NCI-H510A treated with DMSO at 0.1 percent for 48 hours (cell line): ENCODE data around the gene NDUFB11.

Source experiments
- DNase-seq: peaks from one replicate; lab custom pipeline; 2025; lab: John Stamatoyannopoulos, UW

The NDUFB11 gene

GRCh38 chrX:47174846-47175587 lies 30.5 kb upstream of the NDUFB11 start:
- no peak for DNase-seq

- no peak for DNase-seq
Observed at GRCh38 chrX:47174376-47174775, 29.9 kb upstream of the NDUFB11 start.

DNA sequence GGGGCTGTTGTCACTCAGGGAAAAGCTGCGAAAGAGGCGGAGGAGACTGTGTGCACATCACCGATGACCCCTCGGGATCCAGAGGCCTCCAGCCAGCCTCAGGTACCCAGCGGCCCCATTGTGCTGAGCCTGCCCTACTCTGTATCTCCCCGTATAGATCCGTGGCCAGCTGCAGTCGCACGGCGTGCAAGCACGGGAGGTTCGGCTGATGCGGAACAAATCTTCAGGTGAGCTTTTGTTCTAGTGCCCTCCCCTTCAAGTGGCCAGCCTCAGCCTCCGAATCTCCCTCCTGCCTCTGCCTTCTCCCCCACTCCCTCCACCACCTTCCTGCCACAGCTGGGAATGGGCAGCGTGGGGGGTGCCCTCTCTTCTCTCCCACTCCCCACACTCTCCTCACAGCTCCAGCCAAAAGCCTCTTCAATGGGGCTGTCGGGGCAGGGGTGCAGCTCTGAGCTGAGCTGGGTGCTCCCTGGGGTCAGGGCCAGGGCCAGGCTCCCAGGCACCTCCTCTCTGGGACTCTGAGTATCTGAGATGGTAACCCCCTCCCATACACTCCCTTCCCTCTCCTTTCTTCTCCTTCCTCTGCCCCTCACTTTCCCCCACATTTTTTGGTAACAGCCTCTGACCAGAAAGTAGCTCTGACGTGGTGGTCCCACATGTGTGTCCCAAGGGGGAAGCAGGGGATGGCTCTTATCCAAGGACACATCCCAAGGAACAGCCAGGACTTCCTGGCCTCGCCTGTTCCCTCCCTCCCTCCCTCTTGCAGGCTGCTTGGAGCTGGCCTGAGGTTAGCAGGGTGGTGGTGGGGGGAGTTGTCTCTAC lies 28.7 kb upstream of the NDUFB11 start:
- DNase-seq = no peak

GRCh38 chrX:47172549-47172948 lies 28.0 kb upstream of the NDUFB11 start:
- no peak for DNase-seq

GRCh38 chrX:47171996-47172395 lies 27.5 kb upstream of the NDUFB11 start:
- no peak for DNase-seq

DNA sequence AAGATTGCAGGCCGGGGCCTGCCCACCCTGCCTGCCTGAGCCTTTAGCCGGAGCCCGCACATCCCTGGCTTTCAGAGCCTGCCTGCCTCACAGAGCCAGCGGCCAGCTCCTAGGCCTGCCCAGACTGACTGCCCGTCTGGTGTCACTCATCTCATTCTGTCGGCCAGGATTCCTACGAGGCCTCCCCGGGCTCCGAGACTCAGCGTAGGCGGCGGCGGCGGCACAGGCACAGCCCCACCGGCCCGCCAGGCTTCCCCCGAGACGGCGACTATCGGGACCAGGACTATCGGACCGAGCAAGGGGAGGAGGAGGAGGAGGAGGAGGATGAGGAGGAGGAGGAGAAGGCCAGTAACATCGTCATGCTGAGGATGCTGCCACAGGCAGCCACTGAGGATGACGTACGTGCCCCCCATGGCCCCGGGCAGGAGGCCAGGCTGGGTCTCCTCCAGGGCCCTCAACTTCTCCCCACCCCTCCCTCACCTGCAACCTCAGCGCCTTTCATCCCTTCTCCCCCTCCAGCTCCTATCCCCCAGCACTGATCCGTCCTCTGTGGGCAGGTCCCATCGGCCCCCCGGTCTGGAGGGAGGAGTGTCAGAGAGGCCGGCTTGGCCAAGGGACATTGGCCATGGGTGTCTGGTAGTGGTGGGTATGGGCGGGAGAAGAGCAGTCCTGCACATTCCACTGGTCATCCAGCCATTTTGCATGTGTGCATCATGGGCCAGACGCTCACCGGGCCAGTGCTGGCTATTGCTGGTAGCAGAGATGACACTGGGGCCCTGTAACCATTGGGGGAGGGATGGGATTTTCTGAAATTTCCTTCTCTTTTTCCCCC lies 26.6 kb upstream of the NDUFB11 start:
- DNase-seq = no peak

GRCh38 chrX:47169726-47170515 lies 25.4 kb upstream of the NDUFB11 start:
- no peak for DNase-seq

DNA sequence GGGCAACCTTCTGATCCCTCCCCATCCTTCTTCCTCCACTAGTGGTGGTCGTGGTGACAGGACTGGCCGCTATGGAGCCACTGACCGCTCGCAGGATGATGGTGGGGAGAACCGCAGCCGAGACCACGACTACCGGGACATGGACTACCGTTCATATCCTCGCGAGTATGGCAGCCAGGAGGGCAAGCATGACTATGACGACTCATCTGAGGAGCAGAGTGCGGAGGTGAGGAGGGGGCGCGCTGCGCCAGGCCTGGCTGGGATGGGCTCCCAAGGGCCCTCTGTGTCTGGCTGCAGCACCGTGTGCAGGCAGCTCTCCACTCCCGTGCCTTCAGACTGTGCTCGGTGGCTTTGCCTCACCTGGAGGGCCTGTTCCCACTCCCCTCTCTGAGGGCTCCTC lies 24.8 kb upstream of the NDUFB11 start:
- DNase-seq = no peak

DNA sequence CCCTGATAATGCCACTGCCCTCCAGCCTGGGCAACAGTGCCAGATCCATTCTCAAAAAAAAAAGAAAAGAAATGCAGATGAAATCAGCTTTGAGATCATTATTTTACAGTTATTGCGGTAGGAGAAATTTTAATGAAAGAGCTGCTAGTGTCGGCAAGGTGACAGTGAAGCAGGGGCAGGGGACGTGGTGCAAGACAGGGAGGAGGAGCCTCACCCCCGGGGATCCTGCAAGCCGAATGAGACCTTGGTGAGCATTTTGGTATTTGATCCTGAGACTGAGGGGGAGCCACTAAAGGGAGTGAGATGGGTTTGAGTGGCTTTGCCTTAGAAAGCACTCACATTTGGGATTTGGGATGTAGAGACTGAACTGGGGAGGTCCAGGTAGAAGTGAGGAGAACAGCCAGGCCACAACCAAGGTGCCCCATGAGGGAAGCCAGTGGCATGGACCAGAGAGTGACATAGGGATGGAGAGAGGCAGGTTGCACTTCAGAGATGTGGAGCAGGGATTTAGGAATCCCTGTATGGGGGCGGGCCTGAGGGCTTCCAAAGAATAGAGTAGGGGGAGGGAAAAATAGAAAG lies 24.1 kb upstream of the NDUFB11 start:
- DNase-seq = no peak

- DNase-seq = no peak
Observed at GRCh38 chrX:47166126-47166525, 21.6 kb upstream of the NDUFB11 start.

DNA sequence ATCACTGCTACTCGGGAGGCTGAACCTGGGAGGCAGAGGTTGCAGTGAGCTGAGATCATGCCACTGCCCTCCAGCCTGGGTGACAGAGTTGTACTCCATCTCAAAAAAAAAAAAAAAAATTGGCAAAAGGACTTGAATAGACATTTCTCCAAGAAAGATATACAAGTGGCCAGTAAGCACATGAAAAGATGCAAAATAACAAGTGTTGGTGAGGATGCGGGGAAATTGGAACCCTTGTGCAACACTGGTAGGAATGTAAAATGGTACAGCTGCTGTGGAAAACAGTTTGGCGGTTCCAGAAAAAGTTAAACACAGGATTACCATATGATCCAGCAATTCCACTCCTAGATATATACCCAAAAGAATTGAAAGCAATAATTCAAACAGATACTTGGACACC lies 19.9 kb upstream of the NDUFB11 start:
- DNase-seq = no peak

DNA sequence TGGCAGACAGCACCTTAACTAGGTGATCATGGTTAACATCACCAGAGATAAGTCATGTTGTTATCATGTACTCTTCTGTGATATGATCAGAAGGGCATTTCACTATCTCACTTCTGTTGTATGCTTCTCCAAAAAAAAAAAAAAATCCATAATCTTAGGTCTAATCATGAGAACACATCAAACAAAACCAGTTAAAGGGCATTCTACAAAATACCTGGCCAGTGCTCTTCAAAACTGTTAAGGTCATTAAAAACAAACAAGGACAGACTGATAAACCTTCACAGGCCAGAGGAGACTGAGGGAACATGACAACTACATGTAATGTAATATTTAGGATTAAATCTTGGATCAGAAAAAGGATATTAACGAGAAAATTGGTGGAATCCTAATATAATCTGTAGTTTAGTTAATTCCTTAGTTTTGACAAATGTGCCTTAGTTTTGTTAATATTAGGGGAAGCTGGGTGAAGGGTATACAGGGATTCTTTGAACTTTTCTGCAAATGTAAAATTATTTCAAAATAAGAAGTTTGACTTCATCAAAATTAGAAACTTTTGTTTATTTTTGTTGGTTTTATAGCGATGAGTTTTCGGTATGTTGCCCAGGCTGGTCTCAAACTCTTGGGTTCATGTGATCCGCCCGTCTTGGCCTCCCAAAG lies 18.6 kb upstream of the NDUFB11 start:
- no peak for DNase-seq

DNA sequence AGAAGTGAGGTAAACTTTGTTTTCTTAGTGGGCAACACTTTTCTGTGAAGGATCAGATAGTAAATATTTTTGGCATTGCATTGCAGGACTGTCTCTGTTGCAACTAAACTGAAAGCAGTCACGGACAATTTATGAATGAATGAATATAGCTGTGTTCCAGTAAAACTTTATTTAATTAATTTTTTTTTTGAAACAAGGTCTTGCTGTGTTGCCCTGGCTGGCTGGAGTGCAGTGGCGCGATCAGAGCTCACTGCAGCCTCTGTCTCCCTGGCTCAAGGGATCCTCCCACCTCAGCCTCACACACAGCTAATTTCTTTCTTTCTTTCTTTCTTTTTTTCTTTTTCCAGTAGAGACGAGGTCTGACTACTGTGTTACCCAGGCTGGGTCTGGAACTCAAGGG lies 16.3 kb upstream of the NDUFB11 start:
- no peak for DNase-seq

DNA sequence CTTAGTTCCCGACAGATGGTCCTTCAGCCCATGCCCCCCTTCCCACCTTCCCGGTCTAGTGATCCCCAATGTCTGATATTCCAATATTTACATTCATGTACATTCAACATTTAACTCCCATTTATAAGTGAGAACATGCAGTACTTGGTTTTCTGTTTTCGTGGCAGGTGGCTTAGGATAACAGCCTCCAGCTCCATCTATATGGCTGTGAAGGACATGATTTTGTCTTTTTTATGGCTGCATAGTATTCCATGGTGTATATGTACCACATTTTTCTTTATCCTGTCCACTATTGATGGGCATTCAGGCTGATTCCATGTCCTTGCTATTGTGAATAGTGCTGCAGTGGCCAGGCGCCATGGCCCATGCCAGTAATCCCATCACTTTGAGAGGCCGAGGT lies 14.3 kb upstream of the NDUFB11 start:
- no peak for DNase-seq

GRCh38 chrX:47158131-47158530 lies 13.6 kb upstream of the NDUFB11 start:
- DNase-seq = no peak

- DNase-seq = no peak
Observed at GRCh38 chrX:47156611-47157520, 12.4 kb upstream of the NDUFB11 start.

- no peak for DNase-seq
Observed at GRCh38 chrX:47151435-47151834, 6.9 kb upstream of the NDUFB11 start.

GRCh38 chrX:47148946-47149345 lies 4.4 kb upstream of the NDUFB11 start:
- no peak for DNase-seq

DNA sequence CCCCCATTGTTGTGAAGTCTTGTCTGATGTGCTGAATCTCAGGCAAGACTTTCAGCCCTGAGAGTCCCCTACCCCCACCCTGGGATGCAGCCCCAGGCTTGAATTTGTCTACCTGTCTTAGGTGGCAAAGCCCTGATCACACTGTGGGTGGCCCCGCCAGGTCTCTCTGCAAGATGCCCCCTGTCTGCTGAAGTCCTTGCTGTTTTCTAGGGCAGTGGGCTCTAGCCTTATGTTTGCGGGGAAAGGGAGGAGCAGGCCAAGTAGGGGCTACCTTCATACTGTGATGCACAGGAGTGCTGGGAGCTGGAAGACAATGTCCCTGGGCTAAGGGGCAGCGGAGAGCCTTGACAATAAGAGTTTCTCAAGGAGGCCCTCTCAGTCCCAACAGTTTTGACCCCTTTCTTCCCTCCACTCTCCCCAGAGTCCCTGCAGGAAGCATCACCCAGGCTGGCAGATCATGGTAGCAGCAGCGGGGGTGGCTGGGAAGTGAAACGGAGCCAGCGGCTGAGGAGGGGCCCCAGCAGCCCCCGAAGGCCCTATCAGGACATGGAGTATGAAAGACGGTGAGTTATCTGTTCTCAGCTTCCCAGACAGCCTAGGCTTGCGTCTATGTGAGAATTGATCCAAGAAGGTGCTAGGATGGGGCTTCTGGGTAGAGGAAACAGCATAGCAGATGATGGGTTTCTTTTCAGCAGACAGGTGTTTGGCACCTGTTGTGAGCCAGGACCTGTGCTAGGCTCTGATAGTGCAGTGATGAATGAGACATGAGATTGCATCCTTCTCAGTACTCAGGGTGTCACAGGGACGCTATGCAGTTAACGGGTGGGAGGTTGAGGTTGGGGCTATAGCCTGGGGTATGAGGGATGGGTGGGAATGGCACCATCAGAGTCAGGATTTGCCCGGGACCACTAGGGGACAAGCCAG lies 2.7 kb upstream of the NDUFB11 start:
- DNase-seq = no peak
